ENCODE measurements around the gene FAM81B. TPM values are rescaled to one million over a fixed set of nuclear protein-coding genes. Genes with fewer than 3 reads are reported as not detected.
A peak's percentile ranks its signal among the peaks of the same experiment; 100 is the strongest.

The FAM81B gene
- total RNA-seq, 1 experiment from 2014 or later: not detected

- CTCF ChIA-PET: no interaction called here
- Mint-ChIP-seq H3K27me3 (ENCODE audit: unreplicated experiment) (no peaks in the 10 kb centered on the region), H3K36me3 (ENCODE audit: insufficient read depth, unreplicated experiment) (no peaks in the 10 kb centered on the region), H3K27ac (ENCODE audit: unreplicated experiment) (no peak overlapping the region), H3K4me3 (ENCODE audit: low read depth, unreplicated experiment) (no peak overlapping the region), H3K9me3 (ENCODE audit: low read depth, unreplicated experiment) (no peaks in the 10 kb centered on the region), H3K4me1 (ENCODE audit: low read depth, unreplicated experiment) (no peaks in the 10 kb centered on the region)
- intact Hi-C loops (cut with micrococcal nuclease; ENCODE audit: unreplicated experiment): no loop called here
- BruUV-seq (replicated peaks): no TSS peak
- DNase-seq: no peak
- TF ChIP-seq CTCF (IDR thresholded peaks at IDR 0.05; ENCODE audit: unreplicated experiment): no peak
Observed at GRCh38 chr5:95454536-95454935, 63.4 kb downstream of the FAM81B start.

- BruUV-seq (replicated peaks): no TSS peak
- DNase-seq: no peak
- no peaks in the 10 kb centered on the region for H3K27me3 Mint-ChIP-seq (ENCODE audit: unreplicated experiment)
- intact Hi-C loops (cut with micrococcal nuclease; ENCODE audit: unreplicated experiment): no loop called here
- no peaks in the 10 kb centered on the region for H3K9me3 Mint-ChIP-seq (ENCODE audit: low read depth, unreplicated experiment)
- TF ChIP-seq CTCF (IDR thresholded peaks at IDR 0.05; ENCODE audit: unreplicated experiment): no peak
- no peak overlapping the region for H3K4me3 Mint-ChIP-seq (ENCODE audit: low read depth, unreplicated experiment)
- no peaks in the 10 kb centered on the region for H3K4me1 Mint-ChIP-seq (ENCODE audit: low read depth, unreplicated experiment)
- CTCF ChIA-PET: no interaction called here
- H3K36me3 Mint-ChIP-seq (ENCODE audit: insufficient read depth, unreplicated experiment): no peaks in the 10 kb centered on the region
- H3K27ac Mint-ChIP-seq (ENCODE audit: unreplicated experiment): no peak overlapping the region
Observed at GRCh38 chr5:95460665-95461064, 69.5 kb downstream of the FAM81B start.

- TF ChIP-seq CTCF (IDR thresholded peaks at IDR 0.05; ENCODE audit: unreplicated experiment): no peak
- no peak overlapping the region for H3K27ac Mint-ChIP-seq (ENCODE audit: unreplicated experiment)
- no peaks in the 10 kb centered on the region for H3K9me3 Mint-ChIP-seq (ENCODE audit: low read depth, unreplicated experiment)
- no peak overlapping the region for H3K4me3 Mint-ChIP-seq (ENCODE audit: low read depth, unreplicated experiment)
- no TSS peak for BruUV-seq (replicated peaks)
- no peaks in the 10 kb centered on the region for H3K36me3 Mint-ChIP-seq (ENCODE audit: insufficient read depth, unreplicated experiment)
- H3K27me3 Mint-ChIP-seq (ENCODE audit: unreplicated experiment): no peaks in the 10 kb centered on the region
- intact Hi-C loops (cut with micrococcal nuclease; ENCODE audit: unreplicated experiment): loop anchor here (10.0 kb wide), 1 partner anchor 187 kb away; the partner anchor contains the start of gene MCTP1
- CTCF ChIA-PET: no interaction called here
- H3K4me1 Mint-ChIP-seq (ENCODE audit: low read depth, unreplicated experiment): peaks cover 12% of the 10 kb centered on the region
- DNase-seq: peak; percentile 25
Observed at GRCh38 chr5:95471487-95471886, 80.3 kb downstream of the FAM81B start.

- DNase-seq: no peak
Observed at GRCh38 chr5:95471942-95472341, 80.8 kb downstream of the FAM81B start.

More at GRCh38 chr5:95471942-95472341, 80.8 kb downstream of the FAM81B start:
- Mint-ChIP-seq H3K4me1 (ENCODE audit: low read depth, unreplicated experiment) (peaks cover 12% of the 10 kb centered on the region), H3K27me3 (ENCODE audit: unreplicated experiment) (no peaks in the 10 kb centered on the region), H3K27ac (ENCODE audit: unreplicated experiment) (no peak overlapping the region), H3K9me3 (ENCODE audit: low read depth, unreplicated experiment) (no peaks in the 10 kb centered on the region), H3K36me3 (ENCODE audit: insufficient read depth, unreplicated experiment) (no peaks in the 10 kb centered on the region), H3K4me3 (ENCODE audit: low read depth, unreplicated experiment) (no peak overlapping the region)
- intact Hi-C loops (cut with micrococcal nuclease; ENCODE audit: unreplicated experiment): loop anchor here (10.0 kb wide), 1 partner anchor 187 kb away; the partner anchor contains the start of gene MCTP1
- BruUV-seq (replicated peaks): no TSS peak
- CTCF ChIA-PET: no interaction called here
- TF ChIP-seq CTCF (IDR thresholded peaks at IDR 0.05; ENCODE audit: unreplicated experiment): no peak
